GM12891 (cell line): ENCODE results near the gene POSTN.

ENCODE experiments used
- POLR2AphosphoS5 ChIP-seq: IDR thresholded peaks from 2 replicates; pipeline ENCODE4 v1.6.1; 2011; ENCODE audit warnings: low read depth, low read length, control low read depth
- TAF1 ChIP-seq: IDR thresholded peaks from 2 replicates; pipeline ENCODE4 v1.6.1; 2011; ENCODE audit warnings: low read depth, low read length, control low read depth

GRCh38 chr13:37618554-37618953 lies 20.0 kb upstream of the POSTN start:
- TF ChIP-seq TAF1 (no peak), POLR2AphosphoS5 (no peak)
